Neural progenitor cell (in vitro differentiated cells): ENCODE data around the gene REL.

Experiments used
- EZH2 ChIP-seq: fragments of 200-600 bp; sonication (generic); IDR thresholded peaks from 2 replicates; pipeline ENCODE4 v1.6.1; 2017; ENCODE audit warnings: antibody characterized with exemption, mild to moderate bottlenecking, moderate library complexity
- EZH2phosphoT487 ChIP-seq: fragments of 200-600 bp; sonication (generic); IDR thresholded peaks from 2 replicates; pipeline ENCODE4 v1.6.1; 2017; ENCODE audit warnings: antibody characterized with exemption
- TF ChIP-seq, protein P1 (sequence below): fragments of 200-600 bp; sonication (generic); IDR thresholded peaks from 2 replicates; pipeline ENCODE4 v1.5.1; 2017; ENCODE audit warnings: antibody characterized with exemption, mild to moderate bottlenecking

DNA sequence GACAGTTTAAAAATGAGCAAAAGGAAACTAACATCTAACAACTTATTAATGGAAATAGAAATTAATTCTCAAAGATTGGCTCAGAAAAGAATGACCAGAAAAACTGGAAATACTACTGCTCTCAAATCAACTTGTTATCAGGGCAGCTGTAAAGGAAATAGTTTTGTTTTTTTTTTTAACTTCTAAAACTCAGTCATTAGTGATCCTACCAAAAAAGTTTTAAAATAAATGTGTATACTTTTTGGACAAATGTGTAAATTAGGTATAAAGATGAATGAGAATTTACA is 84.1 kb downstream of the REL start:
- TF ChIP-seq, protein P1, sequence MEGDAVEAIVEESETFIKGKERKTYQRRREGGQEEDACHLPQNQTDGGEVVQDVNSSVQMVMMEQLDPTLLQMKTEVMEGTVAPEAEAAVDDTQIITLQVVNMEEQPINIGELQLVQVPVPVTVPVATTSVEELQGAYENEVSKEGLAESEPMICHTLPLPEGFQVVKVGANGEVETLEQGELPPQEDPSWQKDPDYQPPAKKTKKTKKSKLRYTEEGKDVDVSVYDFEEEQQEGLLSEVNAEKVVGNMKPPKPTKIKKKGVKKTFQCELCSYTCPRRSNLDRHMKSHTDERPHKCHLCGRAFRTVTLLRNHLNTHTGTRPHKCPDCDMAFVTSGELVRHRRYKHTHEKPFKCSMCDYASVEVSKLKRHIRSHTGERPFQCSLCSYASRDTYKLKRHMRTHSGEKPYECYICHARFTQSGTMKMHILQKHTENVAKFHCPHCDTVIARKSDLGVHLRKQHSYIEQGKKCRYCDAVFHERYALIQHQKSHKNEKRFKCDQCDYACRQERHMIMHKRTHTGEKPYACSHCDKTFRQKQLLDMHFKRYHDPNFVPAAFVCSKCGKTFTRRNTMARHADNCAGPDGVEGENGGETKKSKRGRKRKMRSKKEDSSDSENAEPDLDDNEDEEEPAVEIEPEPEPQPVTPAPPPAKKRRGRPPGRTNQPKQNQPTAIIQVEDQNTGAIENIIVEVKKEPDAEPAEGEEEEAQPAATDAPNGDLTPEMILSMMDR = no peak
- TF ChIP-seq EZH2 = no peak
- TF ChIP-seq EZH2phosphoT487 = no peak
